Measurements from ENCODE around the gene SLC2A4RG.

Gene SLC2A4RG

GRCh38 chr20:63741354-63741675 is 1.7 kb downstream of the SLC2A4RG start:
- no peak for DNase-seq (ENCODE audit: low read depth)

- no peak for DNase-seq (ENCODE audit: low read depth)
These were observed 2.3 kb downstream of the SLC2A4RG start for GRCh38 chr20:63741676-63742380.

GRCh38 chr20:63742381-63743024 is 2.9 kb downstream of the SLC2A4RG start:
- no peak for DNase-seq (ENCODE audit: low read depth)

- no peak for DNase-seq (ENCODE audit: low read depth)
These were observed 3.8 kb downstream of the SLC2A4RG start for GRCh38 chr20:63743210-63743970.

GRCh38 chr20:63744158-63744557 is 4.6 kb downstream of the SLC2A4RG start:
- no peak for DNase-seq (ENCODE audit: low read depth)

GRCh38 chr20:63744574-63745423 is 5.2 kb downstream of the SLC2A4RG start:
- DNase-seq (ENCODE audit: low read depth) = no peak

- DNase-seq (ENCODE audit: low read depth) = no peak
These were observed 5.8 kb downstream of the SLC2A4RG start for GRCh38 chr20:63745424-63745805.

- no peak for DNase-seq (ENCODE audit: low read depth)
These were observed 6.6 kb downstream of the SLC2A4RG start for GRCh38 chr20:63745961-63746731.

GRCh38 chr20:63746751-63747315 is 7.3 kb downstream of the SLC2A4RG start:
- no peak for DNase-seq (ENCODE audit: low read depth)

- no peak for DNase-seq (ENCODE audit: low read depth)
These were observed 8.1 kb downstream of the SLC2A4RG start for GRCh38 chr20:63747622-63748069.

GRCh38 chr20:63748070-63748933 is 8.7 kb downstream of the SLC2A4RG start:
- no peak for DNase-seq (ENCODE audit: low read depth)

GRCh38 chr20:63748934-63749270 is 9.3 kb downstream of the SLC2A4RG start:
- DNase-seq (ENCODE audit: low read depth) = no peak

GRCh38 chr20:63749597-63750508 is 10.3 kb downstream of the SLC2A4RG start:
- no peak for DNase-seq (ENCODE audit: low read depth)

- DNase-seq (ENCODE audit: low read depth) = no peak
These were observed 11.4 kb downstream of the SLC2A4RG start for GRCh38 chr20:63750807-63751470.

- DNase-seq (ENCODE audit: low read depth) = no peak
These were observed 12.1 kb downstream of the SLC2A4RG start for GRCh38 chr20:63751471-63752271.

GRCh38 chr20:63752411-63753101 is 13.0 kb downstream of the SLC2A4RG start:
- no peak for DNase-seq (ENCODE audit: low read depth)

GRCh38 chr20:63753381-63753780 is 13.8 kb downstream of the SLC2A4RG start:
- DNase-seq (ENCODE audit: low read depth) = no peak
